HFF-Myc (cell line): Measurements from ENCODE around the gene EP300.
"Not testable (repeated sequence)": the region's sequence is repeated elsewhere in the genome, so short reads cannot be mapped to it uniquely, and the experiment has no call there.

Experiments
- DNase-seq: peaks from one replicate; pipeline ENCODE4 v3.0.0-alpha.2; 2011; ENCODE audit warnings: low read depth; ENCODE audit errors: extremely low read depth
- H3K4me3 ChIP-seq: replicated peaks from 2 replicates; pipeline ENCODE4 v1.5.1; 2011; ENCODE audit warnings: low read depth, mild to moderate bottlenecking, control low read depth, low read length
- TF ChIP-seq, protein P1 (sequence below): IDR thresholded peaks from 2 replicates; pipeline ENCODE4 v1.5.1; 2012; ENCODE audit warnings: mild to moderate bottlenecking, low read depth, low read length, control low read depth; ENCODE audit errors: missing control alignments

EP300 gene

DNA sequence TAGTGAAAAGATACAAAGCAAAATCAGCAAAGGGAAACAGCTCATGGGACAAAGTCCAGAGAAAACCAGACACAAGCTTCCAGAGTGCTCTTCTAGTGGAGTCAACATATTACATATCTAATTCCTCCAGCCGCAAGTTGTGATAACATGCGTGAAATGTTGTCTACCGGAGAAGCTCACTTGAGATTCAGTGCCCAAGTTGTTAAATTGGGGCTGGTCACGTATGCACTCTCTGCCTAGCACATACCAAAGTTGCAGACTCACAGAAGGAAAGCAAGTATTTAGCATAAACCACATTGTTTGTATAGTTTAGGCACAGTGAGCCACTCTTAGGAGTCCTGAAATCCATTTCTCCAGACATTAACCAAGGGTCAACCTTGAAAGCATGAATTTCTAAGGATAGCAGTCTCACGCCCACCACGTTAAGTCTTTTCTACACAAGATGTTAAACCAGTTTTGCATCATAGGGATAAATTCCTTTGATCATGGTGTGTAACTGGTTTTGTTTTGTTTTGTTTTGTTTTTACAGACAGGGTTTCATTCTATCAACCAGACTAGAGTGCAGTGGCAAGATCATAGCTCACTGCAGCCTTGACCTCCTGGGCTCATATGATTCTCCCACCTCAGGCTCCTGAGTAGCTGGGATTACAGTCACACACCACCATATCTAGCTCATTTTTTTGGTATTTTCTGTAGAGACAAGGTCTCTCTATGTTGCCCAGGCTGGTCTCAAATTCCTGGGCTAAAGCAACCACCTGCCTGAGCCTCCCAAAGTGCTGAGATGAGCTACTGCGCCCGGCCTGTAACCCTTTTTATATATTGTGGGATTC lies 39.5 kb upstream of the EP300 start:
- TF ChIP-seq, protein P1, sequence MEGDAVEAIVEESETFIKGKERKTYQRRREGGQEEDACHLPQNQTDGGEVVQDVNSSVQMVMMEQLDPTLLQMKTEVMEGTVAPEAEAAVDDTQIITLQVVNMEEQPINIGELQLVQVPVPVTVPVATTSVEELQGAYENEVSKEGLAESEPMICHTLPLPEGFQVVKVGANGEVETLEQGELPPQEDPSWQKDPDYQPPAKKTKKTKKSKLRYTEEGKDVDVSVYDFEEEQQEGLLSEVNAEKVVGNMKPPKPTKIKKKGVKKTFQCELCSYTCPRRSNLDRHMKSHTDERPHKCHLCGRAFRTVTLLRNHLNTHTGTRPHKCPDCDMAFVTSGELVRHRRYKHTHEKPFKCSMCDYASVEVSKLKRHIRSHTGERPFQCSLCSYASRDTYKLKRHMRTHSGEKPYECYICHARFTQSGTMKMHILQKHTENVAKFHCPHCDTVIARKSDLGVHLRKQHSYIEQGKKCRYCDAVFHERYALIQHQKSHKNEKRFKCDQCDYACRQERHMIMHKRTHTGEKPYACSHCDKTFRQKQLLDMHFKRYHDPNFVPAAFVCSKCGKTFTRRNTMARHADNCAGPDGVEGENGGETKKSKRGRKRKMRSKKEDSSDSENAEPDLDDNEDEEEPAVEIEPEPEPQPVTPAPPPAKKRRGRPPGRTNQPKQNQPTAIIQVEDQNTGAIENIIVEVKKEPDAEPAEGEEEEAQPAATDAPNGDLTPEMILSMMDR: no peak
- peak; percentile 27 for DNase-seq
- no peak overlapping the region for H3K4me3 ChIP-seq

- H3K4me3 ChIP-seq: no peak overlapping the region
- no peak for DNase-seq
- TF ChIP-seq, protein P1: no peak
Observed at GRCh38 chr22:41057076-41057475, 35.3 kb upstream of the EP300 start.

GRCh38 chr22:41062146-41062545 lies 30.2 kb upstream of the EP300 start:
- TF ChIP-seq, protein P1: no peak
- no peak for DNase-seq
- no peak overlapping the region for H3K4me3 ChIP-seq

GRCh38 chr22:41064326-41064725 lies 28.1 kb upstream of the EP300 start:
- H3K4me3 ChIP-seq, DNase-seq: not testable (repeated sequence)

DNA sequence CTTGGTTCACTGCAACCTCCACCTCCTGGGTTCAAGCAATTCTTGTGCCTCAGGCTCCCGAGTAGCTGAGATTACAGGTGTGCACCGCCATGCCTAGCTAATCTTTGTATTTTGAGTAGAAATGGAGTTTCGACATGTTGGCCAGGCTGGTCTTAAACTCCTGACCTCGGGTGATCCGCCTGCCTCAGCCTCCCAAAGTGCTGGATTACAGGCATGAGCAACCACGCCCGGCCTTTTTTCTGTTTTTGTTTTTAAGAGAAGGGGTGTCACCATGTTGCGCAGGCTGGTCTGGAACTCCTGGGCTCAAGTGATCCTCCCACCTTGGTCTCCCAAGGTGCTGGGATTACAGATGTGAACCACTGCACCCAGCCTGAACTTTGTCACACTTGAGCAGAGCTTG lies 26.1 kb upstream of the EP300 start:
- not testable (repeated sequence) for H3K4me3 ChIP-seq, DNase-seq

DNA sequence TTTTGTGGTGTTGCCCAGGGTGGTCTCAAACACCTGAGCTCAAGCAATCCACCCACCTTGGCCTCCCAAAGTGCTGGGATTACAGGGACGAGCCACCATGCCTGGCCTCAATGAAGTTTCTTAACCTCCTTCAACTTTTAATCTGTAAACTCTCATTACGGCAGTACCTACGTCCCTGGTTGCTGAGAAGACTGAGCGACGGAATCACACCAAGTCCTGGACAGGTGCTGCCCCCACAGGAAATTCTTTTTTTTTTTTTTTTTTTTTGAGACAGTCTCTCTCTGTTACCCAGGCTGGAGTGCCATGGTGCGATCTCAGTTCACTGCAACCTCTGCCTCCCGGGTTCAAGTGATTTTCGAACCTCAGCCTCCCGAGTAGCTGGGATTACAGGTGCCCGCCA lies 24.4 kb upstream of the EP300 start:
- H3K4me3 ChIP-seq, DNase-seq: not testable (repeated sequence)

- no peak for DNase-seq
- TF ChIP-seq, protein P1: no peak
- no peak overlapping the region for H3K4me3 ChIP-seq
Observed at GRCh38 chr22:41070665-41071331, 21.6 kb upstream of the EP300 start.

DNA sequence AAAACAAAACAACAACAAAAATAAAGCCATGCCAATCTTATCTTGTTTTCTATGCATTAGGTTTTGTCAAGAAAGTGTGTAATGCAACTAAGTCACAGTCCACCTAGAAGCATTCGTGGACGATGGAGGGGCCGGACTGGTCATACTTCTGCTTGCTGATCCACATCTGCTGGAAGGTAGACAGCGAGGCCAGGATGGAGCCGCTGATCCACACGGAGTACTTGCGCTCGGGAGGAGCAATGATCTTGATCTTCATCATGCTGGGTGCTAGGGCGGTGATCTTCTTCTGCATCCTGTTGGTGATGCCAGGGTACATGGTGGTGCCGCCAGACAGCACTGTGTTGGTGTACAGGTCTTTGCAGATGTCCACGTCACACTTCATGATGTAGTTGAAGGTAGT lies 18.3 kb upstream of the EP300 start:
- no peak overlapping the region for H3K4me3 ChIP-seq
- TF ChIP-seq, protein P1: no peak
- DNase-seq: no peak
